Midbrain (tissue), 1 donor: ENCODE data around the gene ALG14.
"Not testable (repeated sequence)": the region's sequence is repeated elsewhere in the genome, so short reads cannot be mapped to it uniquely, and the experiment has no call there.

Experiments
- DNase-seq: peaks from one replicate; lab custom pipeline; 2025; lab: John Stamatoyannopoulos, UW

Gene ALG14

DNA sequence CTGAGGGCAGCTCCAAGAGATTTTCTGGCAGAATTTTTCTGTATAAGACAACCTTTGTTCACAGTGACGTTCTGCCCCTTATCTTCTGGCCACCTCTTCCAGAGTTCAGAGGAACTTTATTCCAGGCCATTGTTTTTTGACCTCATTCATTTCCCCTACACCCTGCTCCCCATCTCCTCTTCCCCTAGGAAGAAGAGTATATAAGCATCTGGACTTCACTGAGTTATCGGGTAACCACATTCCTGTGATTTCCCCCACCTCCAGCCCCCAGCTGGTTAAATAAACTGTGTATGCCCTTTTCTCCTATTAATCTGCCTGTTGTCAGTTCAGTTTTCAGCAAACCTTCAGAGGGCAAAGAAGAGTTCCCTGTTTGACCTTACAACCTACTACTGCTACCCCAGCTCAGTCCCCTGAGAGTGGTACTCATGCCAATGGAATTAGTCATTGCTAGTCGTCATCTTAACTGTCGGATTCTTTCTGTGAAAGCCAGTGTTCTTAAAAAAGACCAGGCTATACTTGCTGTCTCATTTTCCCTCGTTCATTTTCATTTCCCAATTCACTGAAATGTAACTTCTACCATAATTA is 14.3 kb upstream of the ALG14 start:
- DNase-seq: no peak

DNA sequence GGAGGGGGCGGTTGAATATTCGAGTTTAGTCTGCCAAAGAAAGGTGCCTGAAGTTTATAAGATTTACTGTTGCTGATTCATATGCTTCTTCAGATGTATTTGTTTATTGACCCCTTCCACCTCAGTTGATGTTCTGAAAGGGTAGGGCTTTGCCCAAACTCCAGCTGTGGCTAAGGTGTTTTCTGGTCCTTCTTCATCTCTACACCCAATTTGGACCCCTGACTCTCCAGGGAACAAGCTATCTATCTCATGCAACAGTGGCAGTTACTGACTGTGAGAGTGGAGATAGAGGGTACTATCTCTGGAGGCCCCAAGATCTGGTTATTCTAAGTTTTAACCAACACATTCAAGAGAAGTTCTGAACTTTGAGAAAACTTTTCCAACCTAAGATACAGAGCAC is 12.6 kb upstream of the ALG14 start:
- DNase-seq: no peak

DNA sequence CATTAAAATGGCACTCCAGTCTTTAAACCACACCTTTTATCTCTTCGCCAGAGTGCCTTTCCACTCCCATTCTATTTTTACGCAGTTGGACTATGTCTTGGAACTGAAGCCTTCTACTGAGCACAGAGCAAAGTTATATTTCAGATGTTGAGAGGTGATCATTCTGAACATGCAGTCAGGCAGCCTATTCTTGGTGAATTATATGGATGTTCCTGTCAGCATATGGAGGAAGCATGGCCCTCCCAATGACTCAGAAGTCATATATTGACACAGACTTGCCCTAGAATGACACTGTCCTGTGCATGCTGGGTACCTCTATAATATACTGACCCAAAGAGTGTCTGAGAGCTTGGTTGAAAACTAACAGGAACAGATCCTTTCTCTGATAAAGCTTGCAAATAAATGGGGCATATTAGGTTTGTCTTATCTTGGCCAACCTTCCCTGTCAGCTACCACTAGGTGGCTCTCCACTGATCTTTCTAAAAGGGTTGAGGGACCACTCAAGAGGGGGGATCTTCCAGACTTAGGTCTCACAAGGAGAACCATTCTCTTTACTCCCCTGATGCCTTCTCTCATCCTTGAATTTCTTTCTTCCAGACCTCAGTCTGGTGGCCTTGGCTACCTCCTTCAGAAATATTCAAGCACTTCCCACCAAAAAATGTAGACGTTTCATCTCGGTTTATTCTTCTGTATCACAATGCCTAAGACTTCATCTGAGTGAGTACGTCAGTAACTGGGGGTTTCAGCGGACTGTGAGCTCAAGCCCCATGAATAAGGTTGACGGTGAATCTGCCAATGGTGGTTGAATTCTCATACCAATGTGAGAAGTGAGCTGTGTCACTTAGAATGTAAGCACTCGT is 11.8 kb upstream of the ALG14 start:
- DNase-seq: peak; percentile 73

DNA sequence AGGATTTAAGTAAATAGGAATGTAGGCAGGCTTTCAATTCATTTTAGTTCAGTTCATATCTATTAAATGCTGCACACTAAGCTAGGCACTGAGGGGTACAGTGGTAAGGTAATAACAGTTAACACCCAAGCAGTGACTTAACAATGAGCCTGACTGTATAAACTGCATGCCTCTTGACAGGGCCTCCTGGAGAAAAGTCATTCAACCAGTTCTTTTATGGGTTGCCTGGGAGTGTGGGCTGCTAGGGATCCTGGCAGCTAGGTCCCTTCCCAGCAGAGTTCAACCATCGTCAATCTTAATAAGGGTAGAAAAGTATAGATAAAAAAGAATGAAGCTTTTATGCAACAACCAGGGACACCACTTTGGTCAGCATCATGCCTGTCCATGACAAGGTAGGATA is 8.1 kb upstream of the ALG14 start:
- DNase-seq: no peak

DNA sequence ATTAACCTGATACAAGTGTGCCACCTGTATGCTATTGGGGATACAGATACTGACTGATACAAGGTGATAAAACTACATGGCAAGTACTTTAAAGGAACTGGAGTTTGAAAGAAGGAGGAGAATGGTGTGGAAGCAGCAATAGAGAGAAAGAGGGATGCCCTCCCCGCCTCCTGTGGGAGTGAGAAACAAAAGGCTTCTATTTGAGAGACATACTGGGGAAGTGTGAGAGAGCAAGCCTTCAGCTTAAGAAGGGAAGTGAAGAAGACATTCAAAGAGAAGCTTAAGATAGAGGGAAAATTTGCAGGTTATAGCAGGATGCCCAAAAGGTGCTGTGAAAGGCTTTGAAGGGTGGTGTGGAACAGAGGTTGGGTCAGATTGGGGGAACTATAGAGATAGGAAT is 7.7 kb upstream of the ALG14 start:
- peak; percentile 3 for DNase-seq

DNA sequence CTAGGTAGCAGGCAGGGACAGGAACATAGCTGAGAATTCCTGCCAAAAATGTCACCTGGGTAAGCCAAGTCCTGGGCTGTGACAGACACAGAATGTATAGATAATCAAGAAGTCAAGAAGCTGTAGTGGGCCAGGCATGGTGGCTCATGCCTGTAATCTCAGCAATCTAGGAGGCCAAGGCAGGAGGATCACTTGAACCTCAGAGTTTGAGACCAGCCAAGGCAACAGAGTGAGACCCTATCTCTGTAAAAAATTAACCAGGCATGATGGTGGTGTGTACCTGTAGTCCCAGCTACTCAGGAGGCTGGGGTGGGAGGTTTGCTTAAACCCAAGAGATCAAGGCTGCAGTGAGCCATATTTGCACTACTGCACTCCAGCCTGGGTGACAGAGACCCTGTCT is 3.3 kb upstream of the ALG14 start:
- no peak for DNase-seq

DNA sequence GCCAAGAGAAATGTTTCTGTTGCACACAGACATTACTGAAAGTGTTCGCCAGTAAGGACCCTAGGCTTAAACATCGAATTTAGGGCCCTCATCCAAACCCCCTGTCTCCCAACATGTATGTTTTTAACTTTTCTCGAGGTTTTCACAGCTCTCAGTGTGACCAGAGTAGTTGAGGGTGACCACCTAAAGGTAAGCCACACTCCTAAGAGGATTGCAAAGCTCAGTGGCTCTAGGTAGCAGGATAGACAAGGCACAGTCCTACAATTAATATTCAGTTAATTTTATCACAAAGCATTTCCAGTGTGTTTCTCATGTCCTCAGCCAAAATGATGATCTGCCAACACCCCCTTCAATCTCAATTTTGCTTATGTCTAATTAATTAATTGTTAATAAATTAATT is 695 bp upstream of the ALG14 start:
- DNase-seq: no peak

DNA sequence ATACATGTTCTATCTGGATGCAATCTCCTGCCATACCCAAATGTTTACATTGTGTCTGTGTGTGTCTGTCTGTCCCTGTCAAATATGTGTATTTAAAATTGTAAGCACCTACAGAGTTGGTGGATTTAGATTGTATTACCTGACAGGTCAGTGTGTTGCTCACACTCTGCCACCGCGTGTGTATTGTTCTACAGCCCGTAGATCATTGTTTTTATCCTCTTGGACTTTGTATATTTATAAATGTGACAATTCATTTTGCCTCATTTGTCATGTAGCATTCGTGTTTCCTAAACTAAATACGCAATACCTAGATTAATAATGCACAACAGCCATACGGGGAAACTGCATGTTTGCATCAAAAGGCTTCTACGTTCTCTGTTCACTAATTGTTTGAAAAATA is 634 bp downstream of the ALG14 start:
- no peak for DNase-seq

DNA sequence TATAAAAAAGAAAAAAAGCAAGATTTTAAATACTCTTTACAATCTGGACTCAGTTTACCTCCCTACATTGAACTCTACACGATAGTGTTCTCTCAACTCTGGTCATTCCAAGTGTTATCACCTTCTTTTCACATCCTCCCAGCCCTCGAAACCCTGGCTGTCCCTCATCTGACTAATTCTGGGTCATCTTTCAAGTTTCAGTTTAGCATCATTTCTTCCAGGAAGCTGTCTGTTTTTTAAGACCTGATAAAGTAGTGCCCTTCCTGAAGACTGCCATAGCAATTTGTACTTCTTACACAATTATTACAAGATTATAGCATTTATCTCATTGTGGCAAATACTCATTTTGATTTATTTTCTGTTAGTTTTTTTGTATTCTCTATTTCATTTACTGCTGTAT is 1.2 kb downstream of the ALG14 start:
- no peak for DNase-seq

DNA sequence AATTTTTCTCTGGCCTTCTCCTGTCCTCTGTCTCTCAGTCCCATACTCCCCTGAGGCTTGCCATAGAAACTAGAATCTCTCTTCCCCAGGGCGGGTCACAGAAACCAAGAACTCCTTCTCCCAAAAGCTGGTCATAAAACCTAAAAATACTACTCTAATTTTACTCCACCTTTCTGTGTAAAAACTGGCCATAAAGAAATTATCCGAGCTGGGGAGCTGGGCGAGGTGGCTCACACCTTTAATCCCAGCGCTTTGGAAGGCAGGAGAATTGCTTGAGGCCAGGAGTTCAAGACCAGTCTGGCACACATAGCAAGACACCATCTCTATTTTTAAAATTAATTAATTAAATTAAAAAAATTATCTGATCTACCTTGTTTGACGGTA is 3.0 kb downstream of the ALG14 start:
- DNase-seq: no peak

DNA sequence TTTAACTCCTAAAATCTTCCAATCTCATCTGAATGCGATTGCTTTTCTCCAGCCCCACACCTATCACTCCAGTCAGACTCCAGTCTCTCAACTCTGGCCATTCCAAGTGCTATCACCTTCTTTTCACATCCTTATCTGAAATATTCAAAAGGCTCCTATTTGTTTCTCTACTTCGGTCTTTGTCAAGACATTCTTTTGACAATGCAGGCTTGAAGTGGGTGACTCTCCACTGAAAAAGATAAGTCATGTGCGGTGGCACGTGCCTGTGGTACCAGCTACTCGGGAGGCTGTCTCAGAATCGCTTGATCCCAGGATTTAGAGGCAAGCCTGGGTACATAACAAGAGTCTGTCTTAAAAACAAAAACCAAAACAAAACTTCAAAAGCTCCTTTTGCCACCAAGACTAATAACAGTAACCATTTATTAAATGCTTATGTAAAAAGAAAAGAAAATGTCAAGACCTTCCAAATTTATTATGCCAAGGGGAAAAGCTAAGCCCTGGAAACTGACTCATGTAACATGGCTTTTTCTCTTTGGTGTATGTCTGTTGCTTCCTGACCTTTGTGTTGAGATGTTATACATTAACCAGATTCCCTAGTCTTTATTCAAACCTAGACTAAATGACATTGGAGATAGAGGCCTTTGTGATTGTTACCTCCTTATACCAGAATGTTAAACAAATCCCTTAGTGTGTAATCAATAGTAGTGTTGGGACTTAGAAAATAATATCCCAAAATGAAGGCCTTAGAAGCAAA is 3.6 kb downstream of the ALG14 start:
- no peak for DNase-seq

DNA sequence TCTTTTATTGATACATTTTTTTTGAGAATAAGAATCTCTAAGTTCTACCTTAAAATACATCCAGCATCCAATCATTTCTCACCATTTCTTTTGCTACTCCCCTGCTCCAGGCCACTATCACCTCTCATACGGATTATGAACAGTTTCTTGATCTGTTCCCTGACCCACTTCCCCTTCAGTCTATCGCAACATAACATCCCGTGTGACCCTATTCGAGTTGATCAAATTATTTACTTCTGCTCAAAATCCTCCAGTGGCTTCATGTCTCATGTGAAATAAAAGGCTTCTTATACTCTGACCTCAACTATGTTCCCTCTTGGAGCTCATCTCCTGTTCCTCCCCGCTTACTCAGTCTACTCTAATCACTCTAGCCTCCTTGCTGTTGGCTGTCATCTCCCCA is 5.2 kb downstream of the ALG14 start:
- DNase-seq: no peak

DNA sequence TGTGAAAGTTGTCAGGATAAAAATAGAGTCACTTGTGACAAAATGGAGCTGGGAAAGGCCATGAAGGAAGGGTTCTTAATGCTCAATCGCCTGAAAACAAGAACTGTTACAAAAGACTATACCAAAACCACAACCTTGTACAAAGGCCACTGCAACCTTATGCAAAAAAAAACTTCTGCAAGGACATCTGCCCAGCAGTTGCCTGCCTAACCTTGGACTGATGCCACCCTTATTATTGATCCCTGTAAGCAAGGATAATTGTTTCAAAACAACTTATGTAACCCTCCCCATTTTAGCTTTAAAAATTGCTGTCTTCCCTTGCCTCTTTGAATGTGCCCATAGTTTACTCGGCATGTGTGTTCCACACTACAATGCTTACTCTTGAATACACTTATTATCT is 5.7 kb downstream of the ALG14 start:
- no peak for DNase-seq

DNA sequence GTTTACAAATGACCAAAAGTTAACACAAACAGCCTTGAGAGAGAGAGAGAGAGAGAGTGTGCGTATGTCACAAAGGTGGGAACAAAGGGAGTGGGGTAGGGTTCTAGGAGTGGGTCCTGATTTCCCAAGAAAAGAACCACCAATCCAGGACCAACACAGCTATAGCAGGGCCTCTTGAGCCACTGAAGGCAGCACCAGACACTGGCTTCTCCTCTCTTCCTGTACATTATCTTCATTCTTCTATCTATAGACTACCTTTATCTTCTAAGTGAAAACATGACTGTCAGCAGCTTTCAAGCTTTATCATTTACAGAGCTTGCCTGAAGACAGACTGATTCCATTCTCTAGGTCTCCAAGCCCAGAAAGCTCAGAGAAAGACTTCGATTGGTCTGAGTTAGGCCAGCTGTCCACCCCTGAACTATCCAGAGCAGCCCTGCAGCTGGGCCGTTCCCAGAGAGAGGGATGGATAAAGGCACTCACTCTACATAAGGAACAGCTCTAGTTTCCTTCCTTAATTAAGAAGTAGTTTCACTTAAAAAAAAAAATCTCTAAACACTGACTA is 11.2 kb downstream of the ALG14 start:
- DNase-seq: no peak

DNA sequence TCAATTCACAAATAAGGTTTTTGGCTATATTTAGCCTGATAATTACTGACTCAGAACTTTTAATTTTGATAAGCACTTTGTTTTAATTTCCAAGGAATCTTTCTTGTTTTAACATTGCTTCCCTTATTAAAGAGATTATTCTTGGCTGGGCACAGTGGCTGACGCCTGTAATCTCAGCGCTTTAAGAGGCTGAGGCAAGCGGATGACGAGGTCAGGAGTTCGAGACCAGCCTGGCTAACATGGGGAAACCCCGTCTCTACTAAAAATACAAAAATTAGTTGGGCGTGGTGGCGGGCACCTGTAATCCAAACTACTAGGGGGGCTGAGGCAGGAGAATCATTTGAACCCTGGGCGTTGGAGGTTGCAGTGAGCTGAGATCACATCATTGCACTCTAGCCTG is 13.8 kb downstream of the ALG14 start:
- no peak for DNase-seq

DNA sequence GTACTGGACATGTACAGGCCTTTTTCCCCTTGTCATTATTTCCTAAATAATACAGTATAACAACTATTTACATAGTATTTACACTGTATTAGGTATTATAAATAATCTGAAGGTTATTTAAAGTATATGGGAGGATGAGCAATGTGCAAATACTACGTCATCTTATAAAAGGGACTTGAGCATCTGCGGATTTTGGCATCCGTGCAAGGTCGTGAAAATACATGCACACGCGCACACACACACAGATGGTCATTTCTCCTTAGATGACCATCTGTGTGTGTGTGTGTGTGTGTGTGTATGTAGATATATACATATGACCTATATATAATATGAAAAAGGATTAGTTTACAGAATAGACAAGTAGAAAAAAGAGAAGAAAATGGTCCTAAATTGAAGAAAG is 15.4 kb downstream of the ALG14 start:
- DNase-seq: no peak

DNA sequence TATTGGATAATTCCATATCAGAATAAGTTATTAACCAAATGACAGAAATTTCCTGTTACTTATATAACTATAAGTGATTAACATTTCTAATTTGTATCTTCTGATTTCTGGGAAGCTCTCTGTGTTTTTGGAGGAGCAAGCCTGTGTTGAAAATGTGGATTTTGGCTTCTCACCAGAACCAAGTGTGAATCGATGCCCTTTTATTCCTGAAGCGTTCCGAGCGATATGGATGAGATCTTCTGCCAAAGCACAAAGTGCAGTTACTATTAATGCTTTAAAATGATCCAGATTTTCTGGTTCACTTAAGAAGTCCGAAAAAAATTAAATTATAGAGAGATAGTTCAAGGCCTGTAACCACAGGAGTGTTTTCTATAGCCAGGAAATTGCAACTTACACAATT is 22.8 kb downstream of the ALG14 start:
- DNase-seq: no peak

DNA sequence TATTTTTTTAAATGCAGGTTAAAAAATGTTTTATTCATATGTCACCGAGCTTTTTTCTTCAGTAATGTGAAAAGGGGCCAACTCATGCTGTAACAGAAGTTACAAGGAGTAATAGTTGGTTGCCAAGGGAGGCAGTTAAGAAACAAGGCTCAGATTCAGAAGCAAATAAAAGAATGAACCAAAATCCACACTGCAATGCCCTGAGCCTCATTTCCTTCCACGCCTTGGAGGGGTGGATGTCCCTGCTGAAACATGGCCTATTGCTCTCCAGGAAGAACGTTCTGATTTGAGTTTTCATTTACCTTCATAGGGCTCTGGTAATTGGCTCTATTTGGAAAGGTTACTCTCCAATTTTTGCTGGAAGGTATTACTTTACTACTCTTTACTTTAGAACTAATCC is 24.4 kb downstream of the ALG14 start:
- DNase-seq: no peak

DNA sequence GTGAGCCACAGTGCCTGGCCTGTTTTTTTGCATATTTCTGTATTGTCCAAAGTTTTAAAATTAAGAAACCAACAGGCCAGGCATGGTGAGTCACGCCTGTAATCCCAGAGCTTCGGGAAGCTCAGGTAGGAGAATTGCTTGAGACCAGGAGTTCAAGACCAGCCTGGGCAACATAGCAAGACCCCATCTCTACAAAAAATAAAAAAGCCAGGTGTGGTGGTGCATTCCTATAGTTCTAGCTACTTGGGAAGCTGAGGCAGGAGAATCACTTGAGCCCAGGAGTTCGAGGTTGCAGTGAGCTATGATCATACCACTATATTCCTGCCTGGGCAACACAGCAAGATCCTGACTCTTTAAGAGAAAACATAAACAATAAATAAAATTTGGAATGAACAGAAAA is 25.1 kb downstream of the ALG14 start:
- not testable (repeated sequence) for DNase-seq

DNA sequence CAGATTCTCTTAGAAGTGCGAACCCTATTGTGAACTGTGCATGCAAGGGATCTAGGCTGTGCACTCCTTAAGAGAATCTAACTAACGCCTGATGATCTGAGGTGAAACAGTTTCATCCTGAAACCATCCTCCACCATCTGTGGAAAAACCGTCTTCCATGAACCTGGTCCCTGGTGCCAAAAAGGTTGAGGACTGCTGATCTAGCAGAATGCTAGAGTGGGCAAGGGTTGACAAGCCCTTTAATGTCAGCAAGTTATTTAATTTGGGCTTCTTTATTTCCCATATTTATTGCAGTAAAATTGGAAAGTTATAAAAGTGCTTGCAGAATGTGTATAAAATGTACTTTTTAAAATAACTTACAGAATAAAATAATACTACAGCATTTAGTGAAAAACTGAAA is 26.4 kb downstream of the ALG14 start:
- DNase-seq: no peak

DNA sequence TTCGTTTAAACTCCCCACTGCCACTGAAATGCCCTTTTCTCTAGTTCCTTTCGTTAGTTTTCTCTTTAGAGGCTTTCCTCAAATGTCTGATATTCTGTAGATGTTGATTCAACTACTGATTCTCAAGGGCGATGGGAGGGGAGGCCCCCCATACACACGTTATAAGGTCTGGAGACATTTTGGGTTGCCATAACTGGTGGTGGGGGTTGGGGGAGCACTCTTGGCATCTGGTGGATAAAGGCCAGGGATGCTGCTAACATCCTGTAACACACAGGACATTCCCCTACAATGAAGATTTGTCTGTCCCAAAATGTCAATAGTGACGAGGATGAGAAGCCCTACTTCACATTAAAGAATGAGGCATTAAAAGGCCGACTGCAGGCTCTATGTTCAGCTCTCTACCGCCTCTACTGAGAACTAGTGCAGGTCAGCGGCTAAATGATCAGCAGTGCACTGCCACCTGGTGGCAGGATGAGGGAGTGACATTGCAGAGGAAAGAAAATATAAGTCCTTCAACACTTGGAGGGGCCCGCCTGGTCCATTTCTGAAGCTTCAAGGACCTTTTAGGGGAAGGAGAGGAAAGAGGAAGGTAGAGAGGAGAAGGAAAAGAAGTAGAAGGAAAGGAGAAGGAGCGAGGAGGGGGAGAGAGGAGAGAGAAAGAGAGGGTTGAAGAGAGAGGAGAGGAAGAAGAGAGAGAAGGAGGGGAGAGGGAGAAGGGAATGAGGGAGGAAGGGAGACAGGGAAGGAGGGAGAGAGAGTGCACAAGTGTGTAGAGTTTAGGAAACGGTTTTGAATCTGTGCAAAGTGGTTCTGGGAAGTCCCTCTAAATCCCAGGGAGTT is 29.4 kb downstream of the ALG14 start:
- DNase-seq: peak; percentile 88

DNA sequence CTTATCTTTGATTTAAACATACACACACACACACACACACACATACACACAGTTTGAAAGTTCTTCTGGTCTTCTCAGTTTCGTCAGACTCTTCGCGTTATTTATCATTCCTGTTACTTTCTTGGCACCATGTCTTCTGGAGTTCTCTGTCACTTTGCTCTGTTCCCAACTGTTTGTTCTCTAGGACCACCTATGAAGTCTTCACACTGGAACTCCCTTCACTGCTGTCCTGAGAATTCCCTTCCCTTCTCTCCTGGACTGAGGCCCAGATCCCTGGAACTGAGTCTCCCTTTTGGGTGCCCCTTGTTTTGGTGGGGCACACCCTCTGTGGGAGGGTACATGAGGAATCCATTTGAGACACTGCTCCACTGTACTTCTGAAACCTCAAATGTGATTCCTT is 30.5 kb downstream of the ALG14 start:
- no peak for DNase-seq
